Measurements from ENCODE around the gene NUP210.

- no peak for TF ChIP-seq CTCF (IDR thresholded peaks at IDR 0.05)
- no peak for TF ChIP-seq POLR2A (IDR thresholded peaks at IDR 0.05)
Observed at GRCh38 chr3:13299531-13300155, 120.5 kb downstream of the NUP210 start.
